ENCODE results near the gene BTBD6.

Gene BTBD6

DNA sequence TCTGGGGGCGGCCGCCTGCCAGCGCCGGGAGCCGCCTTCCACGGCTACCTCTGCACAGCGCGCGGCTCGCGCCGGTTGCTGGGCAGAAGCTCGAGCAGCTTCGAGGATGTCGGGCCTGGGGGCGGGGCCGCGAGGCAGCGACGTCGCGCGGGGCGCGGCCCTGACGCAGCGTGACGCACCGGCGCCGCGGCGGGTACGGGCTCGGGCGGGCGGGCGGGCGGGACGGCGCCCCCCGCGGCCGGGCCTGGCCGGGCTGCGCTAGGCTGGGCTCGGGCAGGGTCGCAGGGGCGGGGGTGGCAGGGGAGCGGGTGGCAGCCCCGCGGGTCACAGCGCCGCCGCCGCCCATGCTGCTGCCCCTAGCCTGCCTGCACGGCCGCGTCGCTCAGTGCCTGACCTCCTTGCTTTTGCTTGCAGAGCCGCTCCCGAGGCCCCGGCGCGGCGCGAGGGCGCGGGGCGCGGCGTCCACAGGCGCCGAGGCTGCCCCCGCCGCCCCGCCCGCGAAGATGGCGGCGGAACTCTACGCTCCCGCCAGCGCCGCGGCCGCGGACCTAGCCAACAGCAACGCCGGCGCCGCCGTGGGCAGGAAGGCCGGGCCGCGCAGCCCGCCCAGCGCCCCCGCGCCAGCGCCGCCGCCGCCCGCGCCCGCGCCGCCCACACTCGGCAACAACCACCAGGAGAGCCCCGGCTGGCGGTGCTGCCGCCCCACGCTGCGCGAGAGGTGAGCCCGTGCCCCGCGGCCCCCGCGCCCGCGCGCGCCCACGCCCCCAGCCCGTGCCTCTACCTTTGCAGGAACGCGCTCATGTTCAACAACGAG is at the start of gene BTBD6:
TSS of gene BTBD6 (plus strand) at position 166 of the 814 bp plus-strand sequence. CDS start at position 345, 179 bp downstream.
- DNase-seq (ENCODE audit: low spot score in 2 of 2): peak; percentile 72 to 90
- peak within 1 kb of the TSS; percentile 42 for H3K4me3 ChIP-seq

DNA sequence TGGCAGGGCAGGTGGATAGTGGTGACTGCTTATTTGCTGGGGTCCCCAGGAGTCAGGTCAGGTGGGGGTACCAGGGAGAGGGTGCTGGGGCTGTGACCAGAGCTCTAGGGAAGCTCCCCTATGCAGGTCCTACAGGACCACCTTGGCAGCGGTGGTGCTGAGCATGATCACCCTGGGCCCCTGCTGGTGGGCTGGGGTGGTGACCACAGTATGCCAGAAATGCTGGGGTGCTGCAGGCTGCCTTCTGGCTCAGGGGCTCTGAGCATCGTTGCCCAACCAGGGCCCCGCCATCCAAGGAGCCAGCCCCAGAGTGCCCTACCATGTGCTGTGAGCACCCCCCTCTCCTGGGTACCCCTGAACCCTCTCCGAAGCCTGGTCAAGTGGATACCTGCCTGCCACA is 49.7 kb upstream of the BTBD6 start:
- no peaks in the 10 kb centered on the region for H3K9me3 ChIP-seq
- in situ Hi-C loops (cut with MboI; ENCODE audit: low sequenced_read_pairs): no loop called here
- H3K27me3 ChIP-seq (ENCODE audit: low read depth): peaks cover 9% of the 10 kb centered on the region
- H3K36me3 ChIP-seq (replicated peaks): no peaks in the 10 kb centered on the region
- DNase-seq (ENCODE audit: low spot score in 2 of 2): no peak
- H3K4me1 ChIP-seq: no peaks in the 10 kb centered on the region
- H3K4me3 ChIP-seq: no peak overlapping the region

More for the DNA sequence above, at the start of gene BTBD6:
- Histone ChIP-seq H3K9me3 (no peaks in the 10 kb centered on the region), H3K4me1 (peaks cover 8% of the 10 kb centered on the region), H3K36me3 (replicated peaks) (peaks cover 29% of the 10 kb centered on the region), H3K27me3 (ENCODE audit: low read depth) (no peaks in the 10 kb centered on the region)
- in situ Hi-C loops (cut with MboI; ENCODE audit: low sequenced_read_pairs): no loop called here

DNA sequence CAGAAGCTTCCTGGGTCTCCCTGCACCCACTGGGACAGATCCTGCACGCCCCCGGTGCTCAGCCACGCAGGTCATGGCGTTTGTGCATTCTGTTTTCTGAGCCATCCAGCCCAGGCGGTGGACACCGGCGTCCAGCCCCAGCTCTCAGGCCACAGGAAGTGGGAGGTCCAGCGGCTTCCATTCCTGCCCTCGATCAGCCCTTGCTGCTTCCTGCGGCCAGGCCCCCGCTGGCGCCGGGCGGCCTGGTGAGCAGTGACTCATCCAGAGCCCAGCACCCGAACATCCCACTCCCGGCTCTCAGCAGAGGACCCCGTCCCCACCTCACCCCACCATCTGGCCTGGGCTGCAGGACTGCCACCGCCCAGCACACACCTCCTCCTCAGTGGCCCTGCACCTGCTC is 49.2 kb upstream of the BTBD6 start:
- in situ Hi-C loops (cut with MboI; ENCODE audit: low sequenced_read_pairs): no loop called here
- Histone ChIP-seq H3K4me1 (no peaks in the 10 kb centered on the region), H3K36me3 (replicated peaks) (no peaks in the 10 kb centered on the region), H3K4me3 (no peak overlapping the region), H3K27me3 (ENCODE audit: low read depth) (peaks cover 6% of the 10 kb centered on the region), H3K9me3 (no peaks in the 10 kb centered on the region)
- no peak for DNase-seq (ENCODE audit: low spot score in 2 of 2)

DNA sequence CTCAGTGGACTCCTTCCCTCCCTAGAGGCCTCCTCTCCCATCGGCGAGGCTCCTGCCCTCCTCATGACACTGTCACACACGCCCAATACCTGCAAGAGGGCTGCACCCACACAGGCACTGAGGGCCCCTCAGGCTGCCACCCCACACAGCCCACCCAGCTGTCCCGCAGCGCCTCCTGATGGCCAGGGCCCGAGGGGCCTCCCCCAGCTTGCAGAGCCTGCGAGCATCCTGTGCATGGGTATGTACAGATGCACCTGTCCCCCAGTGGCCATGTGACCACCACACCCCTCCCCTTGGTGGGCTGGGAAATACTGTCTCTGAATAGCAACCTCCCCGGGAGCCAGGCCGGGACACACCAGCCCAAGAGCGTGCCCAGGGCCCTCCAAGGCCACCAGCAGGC is 48.3 kb upstream of the BTBD6 start:
- no peak for DNase-seq (ENCODE audit: low spot score in 2 of 2)
- Histone ChIP-seq H3K9me3 (no peaks in the 10 kb centered on the region), H3K36me3 (replicated peaks) (no peaks in the 10 kb centered on the region), H3K4me1 (no peaks in the 10 kb centered on the region), H3K4me3 (no peak overlapping the region), H3K27me3 (ENCODE audit: low read depth) (0 out of 2 replicates have a peak, but pooled peaks cover 3% of the 10 kb centered on the region)
- in situ Hi-C loops (cut with MboI; ENCODE audit: low sequenced_read_pairs): no loop called here

DNA sequence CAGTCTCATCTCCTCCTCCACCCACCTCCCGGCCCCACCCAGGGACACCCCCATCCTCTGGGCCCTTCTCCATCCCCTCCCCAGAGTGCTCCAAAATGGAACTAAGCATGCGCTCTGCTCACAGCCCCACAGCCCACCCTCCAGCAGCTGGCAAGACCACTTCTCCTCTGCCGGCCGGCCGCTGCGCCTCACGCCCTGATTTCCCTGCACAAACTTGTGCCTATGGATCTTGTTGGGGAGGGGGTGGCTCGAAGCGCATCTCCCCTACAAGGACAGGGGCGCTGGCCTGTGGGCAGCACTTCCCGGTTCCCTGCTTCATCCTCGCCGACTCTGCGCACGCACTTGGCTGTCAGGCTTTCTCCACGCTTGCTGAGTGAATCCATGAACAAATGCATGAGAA is 47.7 kb upstream of the BTBD6 start:
- H3K36me3 ChIP-seq (replicated peaks): no peaks in the 10 kb centered on the region
- in situ Hi-C loops (cut with MboI; ENCODE audit: low sequenced_read_pairs): no loop called here
- H3K27me3 ChIP-seq (ENCODE audit: low read depth): 0 out of 2 replicates have a peak, but pooled peaks cover 2% of the 10 kb centered on the region
- no peak for DNase-seq (ENCODE audit: low spot score in 2 of 2)
- H3K9me3 ChIP-seq: no peaks in the 10 kb centered on the region
- no peak overlapping the region for H3K4me3 ChIP-seq
- no peaks in the 10 kb centered on the region for H3K4me1 ChIP-seq

DNA sequence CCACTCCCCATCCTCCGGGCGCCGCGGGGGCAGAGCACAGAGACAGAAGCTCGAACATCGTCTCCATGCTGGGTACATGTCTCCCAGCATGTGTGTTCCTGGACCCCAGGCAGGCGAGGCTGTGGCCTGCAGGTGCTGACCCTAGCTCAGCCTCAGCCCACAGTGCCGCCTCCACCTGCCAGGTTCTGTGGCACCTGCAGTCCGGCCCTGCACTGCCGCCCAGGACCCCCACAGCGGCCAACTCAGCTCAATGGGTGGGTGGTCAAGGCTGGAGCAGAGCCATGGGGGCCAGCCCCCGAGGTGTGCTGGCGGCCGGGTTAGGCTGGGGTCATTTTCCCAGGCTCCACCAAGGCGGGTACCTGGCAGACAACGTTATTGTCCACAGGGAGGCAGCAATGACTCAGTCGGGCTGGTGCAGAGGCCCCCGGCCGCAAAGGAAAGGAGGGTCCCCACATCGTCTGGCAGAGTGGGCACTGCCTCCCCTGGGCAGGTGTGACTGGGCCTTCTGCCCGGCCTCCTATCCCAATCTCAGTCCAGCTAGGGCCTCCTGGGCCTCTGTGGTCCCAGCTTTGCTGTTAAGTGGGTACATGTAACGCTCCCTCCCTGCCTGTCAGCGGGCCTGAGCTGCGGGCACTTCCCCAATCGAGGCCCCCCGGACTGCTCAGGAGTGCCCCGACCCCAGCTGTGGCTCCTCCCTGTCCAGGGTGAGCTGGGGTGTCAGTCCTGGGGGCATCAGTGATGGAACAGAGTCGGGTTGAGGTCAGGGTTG is 47.0 kb upstream of the BTBD6 start:
- H3K4me1 ChIP-seq: no peaks in the 10 kb centered on the region
- no peak overlapping the region for H3K4me3 ChIP-seq
- no peaks in the 10 kb centered on the region for H3K36me3 ChIP-seq (replicated peaks)
- no peak for DNase-seq (ENCODE audit: low spot score in 2 of 2)
- H3K9me3 ChIP-seq: no peaks in the 10 kb centered on the region
- no peaks in the 10 kb centered on the region for H3K27me3 ChIP-seq (ENCODE audit: low read depth)
- in situ Hi-C loops (cut with MboI; ENCODE audit: low sequenced_read_pairs): no loop called here

DNA sequence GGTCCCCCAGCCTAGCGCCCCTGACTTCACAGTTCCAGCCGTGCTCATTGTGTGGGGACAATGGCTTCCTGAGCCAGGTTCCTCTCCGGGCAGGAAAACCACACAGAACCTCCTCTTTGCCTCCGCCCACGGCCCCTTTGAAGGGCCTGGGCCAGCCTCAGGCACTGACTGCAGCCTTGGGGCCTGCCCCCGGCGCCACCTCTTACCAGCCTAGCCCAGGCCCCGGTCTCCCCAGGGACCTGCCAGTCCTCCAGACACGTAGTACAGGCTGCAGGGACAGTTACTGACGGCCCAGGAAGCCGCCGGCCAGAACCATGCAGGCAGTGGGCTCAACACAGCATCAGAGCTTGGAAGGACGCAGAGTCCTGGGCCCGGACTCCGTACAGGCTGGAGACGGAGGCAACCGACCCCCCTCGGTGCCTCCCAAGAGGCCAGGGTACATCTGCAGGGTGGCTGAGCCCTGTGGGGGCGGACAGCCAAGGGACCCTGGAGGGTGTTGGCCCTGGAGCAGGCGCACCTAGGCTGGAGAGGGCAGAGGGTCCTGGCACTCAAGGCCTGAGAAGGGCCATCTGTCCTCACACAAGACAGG is 46.3 kb upstream of the BTBD6 start:
- no peak for DNase-seq (ENCODE audit: low spot score in 2 of 2)
- no peaks in the 10 kb centered on the region for H3K4me1 ChIP-seq
- H3K9me3 ChIP-seq: no peaks in the 10 kb centered on the region
- no peaks in the 10 kb centered on the region for H3K36me3 ChIP-seq (replicated peaks)
- in situ Hi-C loops (cut with MboI; ENCODE audit: low sequenced_read_pairs): no loop called here
- H3K4me3 ChIP-seq: no peak overlapping the region
- H3K27me3 ChIP-seq (ENCODE audit: low read depth): no peaks in the 10 kb centered on the region

DNA sequence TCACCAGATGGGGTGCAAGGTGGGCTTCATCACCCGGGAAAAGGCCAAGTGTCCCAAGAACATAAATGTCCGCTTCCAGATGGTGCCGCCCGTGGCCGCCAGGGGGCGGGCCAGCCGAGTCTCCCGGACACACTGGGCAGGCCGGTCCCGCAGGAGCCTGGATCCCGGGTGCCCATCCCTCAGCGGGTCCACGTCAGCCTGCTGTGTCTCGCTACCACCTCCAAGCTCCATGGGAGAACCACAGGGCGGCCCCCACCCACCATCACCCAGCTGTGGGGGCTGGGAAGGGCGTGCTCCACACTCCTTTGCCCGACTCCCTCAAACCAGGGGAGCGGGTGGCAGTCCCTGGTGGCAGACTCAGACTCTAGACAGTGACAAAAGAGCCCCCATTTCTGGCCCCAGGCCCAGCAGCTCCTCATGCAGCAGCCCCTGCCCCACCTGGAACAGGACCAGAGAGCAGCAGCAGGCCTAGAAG is 45.2 kb upstream of the BTBD6 start:
- peak; percentile 20 to 88 for DNase-seq (ENCODE audit: low spot score in 2 of 2)

DNA sequence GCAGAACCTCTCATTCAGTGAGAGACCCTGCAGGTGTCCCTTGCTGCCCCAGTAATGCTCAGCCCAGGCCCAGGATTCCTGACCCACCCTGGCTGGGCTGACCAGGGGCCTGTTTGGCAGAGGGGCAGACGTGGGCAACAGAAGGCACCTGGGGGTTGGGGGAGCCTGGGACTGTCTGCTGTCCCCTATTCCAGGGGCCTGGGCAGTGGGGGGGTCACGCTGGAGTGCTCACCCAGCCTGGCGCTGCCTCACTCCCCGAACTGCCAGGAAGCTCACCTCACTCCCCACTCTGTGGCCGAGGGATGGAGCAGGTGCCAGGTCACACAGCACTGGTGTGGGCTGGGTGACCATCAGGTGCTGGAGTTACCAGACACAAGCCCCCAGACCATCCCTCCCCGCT is 44.6 kb upstream of the BTBD6 start:
- H3K4me1 ChIP-seq: no peaks in the 10 kb centered on the region
- H3K36me3 ChIP-seq (replicated peaks): no peaks in the 10 kb centered on the region
- H3K27me3 ChIP-seq (ENCODE audit: low read depth): no peaks in the 10 kb centered on the region
- H3K4me3 ChIP-seq: no peak overlapping the region
- in situ Hi-C loops (cut with MboI; ENCODE audit: low sequenced_read_pairs): no loop called here
- DNase-seq (ENCODE audit: low spot score in 2 of 2): no peak
- no peaks in the 10 kb centered on the region for H3K9me3 ChIP-seq

More for the DNA sequence above, 45.2 kb upstream of the BTBD6 start:
- no peaks in the 10 kb centered on the region for H3K9me3 ChIP-seq
- no peaks in the 10 kb centered on the region for H3K4me1 ChIP-seq
- in situ Hi-C loops (cut with MboI; ENCODE audit: low sequenced_read_pairs): no loop called here
- H3K4me3 ChIP-seq: no peak overlapping the region
- H3K27me3 ChIP-seq (ENCODE audit: low read depth): no peaks in the 10 kb centered on the region
- H3K36me3 ChIP-seq (replicated peaks): no peaks in the 10 kb centered on the region

DNA sequence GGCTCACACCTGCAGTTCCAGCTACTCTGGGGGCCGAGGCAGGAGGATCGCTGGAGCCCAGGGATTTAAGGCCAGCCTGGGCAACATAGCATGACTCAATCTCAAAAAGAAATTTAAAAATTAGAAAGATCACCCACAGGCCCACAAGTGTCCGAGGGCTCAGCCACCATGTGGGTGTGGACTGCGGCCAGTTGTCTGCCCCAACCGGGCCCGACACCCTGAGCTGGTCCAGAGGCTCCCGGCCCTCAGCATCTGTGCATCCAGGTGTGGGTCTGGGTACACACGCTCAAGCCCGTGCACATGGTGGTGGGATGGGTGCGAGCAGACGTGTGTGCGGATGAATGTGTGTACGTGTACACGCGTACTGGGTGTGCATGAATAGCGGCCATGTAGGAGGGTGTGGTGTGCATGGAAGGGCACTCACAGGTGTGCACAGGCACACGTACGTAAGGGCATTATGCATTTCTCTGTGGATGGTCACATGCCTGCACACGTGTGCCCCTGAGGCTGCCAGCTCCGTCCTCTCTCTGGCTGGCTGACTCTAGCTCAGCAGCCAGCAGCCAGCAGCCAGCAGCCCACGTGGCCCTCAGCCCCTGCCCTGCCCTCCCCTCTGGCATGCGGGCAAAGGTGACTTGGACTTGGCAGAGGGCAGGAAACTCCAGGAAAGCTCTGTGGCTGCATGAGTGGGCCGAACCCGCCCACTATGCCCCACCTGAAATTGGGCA is 44.0 kb upstream of the BTBD6 start:
- Histone ChIP-seq H3K27me3 (ENCODE audit: low read depth) (no peaks in the 10 kb centered on the region), H3K36me3 (replicated peaks) (no peaks in the 10 kb centered on the region), H3K4me3 (no peak overlapping the region), H3K9me3 (no peaks in the 10 kb centered on the region), H3K4me1 (no peaks in the 10 kb centered on the region)
- in situ Hi-C loops (cut with MboI; ENCODE audit: low sequenced_read_pairs): no loop called here
- DNase-seq (ENCODE audit: low spot score in 2 of 2): no peak

DNA sequence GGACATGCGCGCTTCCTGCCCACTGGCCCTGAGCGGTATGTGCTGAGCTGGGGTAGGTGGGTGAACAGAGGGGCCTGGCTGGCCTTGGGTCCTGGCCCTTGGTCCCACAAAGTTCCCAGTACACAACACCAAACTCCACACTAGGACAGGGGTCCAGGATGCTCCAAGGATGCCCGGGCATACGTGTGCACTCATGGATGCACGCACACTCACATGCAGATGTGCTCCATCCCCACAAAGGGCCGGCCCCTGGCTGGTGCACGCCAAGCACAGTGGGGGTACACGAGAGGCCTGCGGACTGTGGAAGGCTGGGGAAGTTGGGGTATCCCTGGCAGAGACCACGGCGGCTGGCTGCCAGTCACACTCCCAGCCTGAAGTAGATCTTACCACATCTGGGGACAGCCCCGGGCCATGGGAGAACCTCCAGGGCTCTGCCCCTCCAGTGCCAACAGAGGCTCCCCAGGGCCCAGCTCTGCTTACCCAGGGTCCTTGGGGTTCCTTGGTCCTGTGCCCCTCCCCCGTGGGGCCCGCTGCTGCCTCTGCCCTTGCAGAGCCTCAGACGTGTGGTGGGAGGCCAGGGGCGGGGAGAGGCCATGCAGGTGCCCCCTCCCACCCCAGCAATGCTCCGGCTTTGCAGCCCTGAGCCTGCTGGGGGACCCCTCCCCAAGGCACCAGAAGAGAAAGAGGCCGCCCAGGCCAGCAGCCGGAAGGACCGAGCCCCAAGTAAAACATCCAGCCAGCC is 43.2 kb upstream of the BTBD6 start:
- no peaks in the 10 kb centered on the region for H3K9me3 ChIP-seq
- in situ Hi-C loops (cut with MboI; ENCODE audit: low sequenced_read_pairs): no loop called here
- no peak overlapping the region for H3K4me3 ChIP-seq
- peaks cover 2% of the 10 kb centered on the region; the same call in 1 of the 2 replicates for H3K36me3 ChIP-seq (replicated peaks)
- no peak for DNase-seq (ENCODE audit: low spot score in 2 of 2)
- H3K27me3 ChIP-seq (ENCODE audit: low read depth): no peaks in the 10 kb centered on the region
- H3K4me1 ChIP-seq: no peaks in the 10 kb centered on the region

DNA sequence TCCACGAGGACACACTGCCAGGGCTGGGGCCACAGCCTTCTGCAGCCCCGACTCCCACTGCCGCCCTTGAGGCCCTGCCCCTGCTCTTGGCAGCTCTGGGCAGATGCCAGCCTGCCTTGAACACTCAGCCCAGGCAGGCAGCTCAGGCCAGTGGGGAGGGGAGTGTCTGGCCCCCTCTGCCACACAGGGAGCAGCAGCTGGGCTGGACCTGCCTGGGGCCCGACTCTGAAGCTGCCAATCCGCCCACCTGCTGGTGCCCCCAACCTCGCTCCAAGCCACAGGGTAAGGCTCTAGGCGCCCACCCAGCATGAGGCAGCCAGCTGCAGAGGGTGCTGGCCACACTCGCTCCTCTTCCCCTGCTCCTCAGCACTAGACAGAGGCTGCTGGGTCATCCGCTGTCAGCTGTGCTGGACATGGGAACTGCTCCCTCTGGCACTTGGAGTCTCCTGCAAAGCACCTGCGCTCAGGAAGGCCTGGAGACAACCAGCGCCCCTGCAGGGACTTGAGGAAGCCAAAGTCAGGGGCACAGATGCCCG is 42.6 kb upstream of the BTBD6 start:
- Histone ChIP-seq H3K4me1 (no peaks in the 10 kb centered on the region), H3K27me3 (ENCODE audit: low read depth) (no peaks in the 10 kb centered on the region), H3K9me3 (no peaks in the 10 kb centered on the region), H3K4me3 (no peak overlapping the region), H3K36me3 (replicated peaks) (peaks cover 3% of the 10 kb centered on the region; the same call in 1 of the 2 replicates)
- in situ Hi-C loops (cut with MboI; ENCODE audit: low sequenced_read_pairs): no loop called here
- no peak for DNase-seq (ENCODE audit: low spot score in 2 of 2)
